NCI-H345 treated with DMSO at 0.1 percent for 48 hours (cell line): ENCODE data around the gene STUB1.
A peak's percentile ranks its signal among the peaks of the same experiment; 100 is the strongest.

ENCODE experiments used
- DNase-seq: peaks from one replicate; lab custom pipeline; 2025; ENCODE audit not compliant: unreplicated experiment; lab: John Stamatoyannopoulos, UW

STUB1 gene

GRCh38 chr16:693766-694165, 13.6 kb downstream of the STUB1 start:
- no peak for DNase-seq

DNA sequence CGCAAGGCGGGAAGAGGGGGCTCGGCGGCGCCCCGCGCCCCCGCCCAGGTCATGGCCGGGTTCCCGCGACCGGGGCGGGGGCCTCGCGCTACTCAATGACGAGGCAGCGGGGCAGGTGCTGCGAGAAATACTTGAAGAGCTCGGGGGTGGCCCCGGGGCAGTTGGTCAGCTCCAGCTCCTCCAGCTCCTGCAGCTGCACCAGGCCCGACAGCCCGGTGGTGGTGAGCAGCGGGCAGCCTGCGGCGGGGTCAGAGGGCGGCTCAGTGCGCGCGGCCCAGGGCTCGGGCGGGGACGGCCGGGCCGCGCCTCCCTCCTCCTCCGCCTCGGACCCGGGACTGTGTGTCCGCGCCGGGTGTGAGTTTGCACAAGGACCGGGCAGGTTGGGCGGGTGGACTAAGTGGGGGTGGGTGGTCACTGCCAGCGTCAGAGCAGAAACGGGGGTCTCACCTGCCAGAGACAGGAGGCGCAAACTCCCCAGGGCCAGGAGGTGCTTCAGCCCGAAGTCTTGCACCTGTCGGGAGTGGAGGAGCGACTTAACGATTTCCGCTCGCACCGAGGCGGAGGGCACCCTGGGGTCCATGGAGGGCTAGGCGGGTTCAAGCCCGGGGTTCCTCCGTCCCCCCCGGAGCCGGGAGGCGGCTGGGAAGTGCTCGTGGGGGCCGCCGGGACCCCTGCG, 14.1 kb downstream of the STUB1 start:
- DNase-seq = no peak

DNA sequence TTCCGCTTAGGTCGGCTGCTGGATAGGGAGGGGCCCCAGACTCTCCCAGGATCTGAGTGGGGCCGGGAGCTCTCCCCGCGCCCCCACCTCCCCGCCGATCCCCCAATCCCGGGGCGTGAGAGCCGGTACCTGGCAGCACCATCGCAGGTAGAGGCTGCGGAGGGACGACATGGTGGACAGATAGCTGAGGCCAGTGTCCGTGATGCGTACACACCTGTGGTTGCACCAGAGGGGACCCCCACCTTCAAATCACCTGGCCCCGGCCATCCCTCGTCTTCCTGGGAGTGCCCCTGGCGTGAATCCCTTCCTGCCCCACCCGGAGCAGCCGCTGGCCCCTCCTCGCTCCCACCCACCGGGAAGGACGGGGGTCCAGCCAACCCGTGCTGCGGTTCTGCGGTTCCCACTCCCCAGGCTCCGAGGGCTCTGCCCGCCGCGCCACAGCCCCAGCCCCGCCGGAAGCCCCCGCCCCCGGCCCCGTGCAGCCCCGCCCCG, 14.7 kb downstream of the STUB1 start:
- DNase-seq = no peak

DNA sequence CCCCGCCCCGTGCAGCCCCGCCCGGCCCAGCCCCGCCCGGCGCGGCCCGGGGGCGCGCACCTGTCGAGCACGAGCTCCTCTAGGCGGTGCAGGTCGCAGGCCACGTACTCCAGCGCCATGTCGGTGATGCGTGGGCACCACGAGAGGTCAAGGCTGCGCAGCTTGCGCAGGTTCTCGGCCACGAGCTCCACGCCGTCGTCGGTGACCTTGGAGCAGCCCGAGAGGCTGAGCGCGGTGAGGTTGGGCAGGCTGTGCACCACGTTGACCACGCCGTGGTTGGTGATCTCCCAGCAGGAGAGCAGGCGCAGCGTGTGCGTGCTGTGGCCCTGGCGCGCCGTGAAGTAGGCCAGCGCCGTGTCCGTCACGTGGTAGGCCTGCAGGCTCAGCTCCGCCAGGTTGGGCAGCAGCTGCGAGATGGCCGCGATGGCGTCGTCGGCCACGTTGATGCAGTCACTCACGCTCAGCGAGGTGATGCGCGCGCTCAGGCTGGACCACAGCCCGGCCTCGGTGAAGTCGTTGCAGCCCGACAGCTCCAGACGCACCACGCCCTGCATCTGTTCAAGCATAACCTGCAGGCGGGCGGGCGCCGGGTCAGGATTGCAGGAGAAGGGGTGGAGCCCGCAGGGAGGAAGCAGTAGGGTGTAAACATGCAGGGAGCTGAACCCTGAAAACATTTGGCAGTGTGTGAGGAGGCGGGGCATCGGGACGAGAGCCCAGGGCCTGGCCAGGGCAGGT, 15.3 kb downstream of the STUB1 start:
- peak; percentile 88 for DNase-seq

GRCh38 chr16:698911-699671, 18.9 kb downstream of the STUB1 start:
- DNase-seq = no peak

- no peak for DNase-seq
Observed at GRCh38 chr16:700684-701584, 20.7 kb downstream of the STUB1 start.

GRCh38 chr16:702341-702740, 22.1 kb downstream of the STUB1 start:
- no peak for DNase-seq

DNA sequence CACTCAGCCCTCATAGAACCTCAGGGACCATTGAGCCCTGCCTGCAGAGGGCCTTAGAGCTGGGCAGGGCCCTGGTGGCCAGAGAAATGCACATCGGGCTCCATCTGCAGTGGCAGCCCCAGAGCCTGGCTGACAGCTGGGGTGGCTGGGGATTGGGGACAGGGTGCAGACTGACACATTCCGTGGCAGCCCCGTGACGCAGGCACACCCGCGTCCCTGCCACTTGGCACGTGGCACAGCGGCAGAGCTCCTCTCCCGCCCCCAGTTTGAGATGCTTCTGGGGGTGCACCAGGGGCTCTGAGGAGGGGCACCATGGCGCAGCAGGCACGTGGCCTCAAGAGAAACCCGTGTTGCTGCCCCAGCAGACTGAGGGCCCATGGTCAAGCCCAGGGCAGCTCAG, 23.2 kb downstream of the STUB1 start:
- no peak for DNase-seq

DNA sequence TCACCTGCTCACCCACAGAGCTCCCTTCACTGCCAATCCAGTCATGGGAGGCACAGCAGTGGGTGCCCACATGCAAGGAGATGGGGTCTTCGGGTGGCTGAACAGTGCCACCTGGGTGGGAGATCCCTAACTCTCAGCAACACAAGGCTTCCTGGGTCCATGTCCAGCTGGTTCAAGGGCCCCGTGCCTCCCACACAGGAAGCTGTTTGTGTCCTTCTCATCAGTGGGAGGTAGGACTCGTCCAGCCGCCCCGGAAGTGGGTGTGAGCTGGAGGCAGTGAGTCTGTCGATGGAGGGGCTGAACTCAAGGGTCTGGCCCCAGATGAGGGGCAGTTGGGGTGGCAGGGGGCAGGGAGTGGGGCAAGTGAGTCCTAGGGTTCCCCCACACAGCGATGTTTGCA, 23.8 kb downstream of the STUB1 start:
- no peak for DNase-seq

- DNase-seq = no peak
Observed at GRCh38 chr16:704552-705380, 24.6 kb downstream of the STUB1 start.

DNA sequence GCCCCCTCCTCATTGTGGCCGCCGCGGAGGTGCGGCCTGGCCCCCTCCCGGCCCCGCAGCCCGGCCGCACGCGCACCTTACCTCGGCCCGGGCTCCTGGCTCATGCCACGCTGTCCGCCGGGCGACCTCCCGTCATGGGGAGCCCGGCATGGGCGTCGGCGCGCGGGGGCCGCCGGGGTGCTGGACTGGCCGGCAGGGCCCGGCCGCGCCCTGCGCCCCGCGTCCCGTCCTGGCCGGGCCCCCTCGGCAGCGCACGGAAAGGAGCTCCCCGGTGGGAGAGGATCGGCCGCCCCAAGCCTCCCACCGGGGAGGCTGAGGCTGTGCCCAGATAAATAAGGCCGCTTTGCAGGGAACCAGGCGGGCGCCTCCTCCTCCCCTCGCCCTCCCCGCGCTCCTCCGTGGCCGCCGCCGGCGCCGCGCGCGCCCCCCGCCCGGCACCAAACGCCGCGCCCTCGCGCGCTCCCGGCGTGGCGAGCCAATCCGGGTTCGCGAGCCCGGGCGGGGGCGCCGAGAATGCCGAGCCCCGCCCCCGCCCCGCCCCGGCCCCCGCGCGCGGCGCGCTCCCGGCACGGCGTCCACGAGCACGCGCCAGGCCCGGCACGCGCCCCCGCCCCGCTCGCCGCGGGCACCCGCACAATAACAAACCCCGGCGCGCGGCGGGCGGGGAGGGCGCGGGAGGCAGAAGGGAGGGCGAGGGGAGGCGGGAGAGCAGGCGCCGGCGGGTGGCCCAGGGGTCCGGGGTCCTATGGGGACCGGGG, 25.4 kb downstream of the STUB1 start, which contains the start of gene FBXL16:
TSS of gene FBXL16 (minus strand) at position 371 of the 758 bp plus-strand sequence. CDS start 8,396 bp downstream, outside the sequence.
- peak; percentile 63 for DNase-seq

- DNase-seq = no peak
Observed at GRCh38 chr16:706189-707061, 26.2 kb downstream of the STUB1 start.

DNA sequence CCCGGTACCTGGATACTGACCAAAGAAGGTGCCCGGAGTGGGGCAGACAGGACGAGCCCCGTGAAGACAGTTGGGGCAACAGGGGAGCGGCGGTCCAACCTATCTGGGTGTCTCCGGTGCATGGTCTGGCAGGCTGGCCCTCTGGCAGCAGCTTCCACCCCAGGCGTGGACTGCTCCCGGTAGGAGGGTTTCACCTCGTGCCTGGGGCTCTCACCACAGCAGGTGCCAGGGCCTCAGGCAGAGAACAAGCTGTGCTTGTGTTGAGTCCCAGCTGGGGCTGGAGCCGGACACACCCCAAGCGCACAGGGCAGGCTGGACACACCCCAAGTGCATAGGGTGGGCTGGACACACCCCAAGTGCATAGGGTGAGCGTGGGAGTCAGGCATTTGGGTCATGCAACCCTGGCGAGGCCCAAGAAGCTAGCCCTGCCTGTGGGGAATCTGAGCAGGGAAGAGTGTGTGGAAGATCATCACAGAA, 26.9 kb downstream of the STUB1 start:
- peak; percentile 21 for DNase-seq

GRCh38 chr16:708019-708418, 27.8 kb downstream of the STUB1 start:
- DNase-seq = no peak

- no peak for DNase-seq
Observed at GRCh38 chr16:708959-709358, 28.7 kb downstream of the STUB1 start.

- peak; percentile 76 for DNase-seq
Observed at GRCh38 chr16:709566-710499, 29.6 kb downstream of the STUB1 start.
